Iris pigment epithelial cell (primary cell): ENCODE data around the gene TC2N.
"Not testable (repeated sequence)": the region's sequence is repeated elsewhere in the genome, so short reads cannot be mapped to it uniquely, and the experiment has no call there.

Experiments
- DNase-seq: peaks from one replicate; pipeline ENCODE4 v3.0.0-alpha.2; 2011; ENCODE audit warnings: low read depth

The TC2N gene

DNA sequence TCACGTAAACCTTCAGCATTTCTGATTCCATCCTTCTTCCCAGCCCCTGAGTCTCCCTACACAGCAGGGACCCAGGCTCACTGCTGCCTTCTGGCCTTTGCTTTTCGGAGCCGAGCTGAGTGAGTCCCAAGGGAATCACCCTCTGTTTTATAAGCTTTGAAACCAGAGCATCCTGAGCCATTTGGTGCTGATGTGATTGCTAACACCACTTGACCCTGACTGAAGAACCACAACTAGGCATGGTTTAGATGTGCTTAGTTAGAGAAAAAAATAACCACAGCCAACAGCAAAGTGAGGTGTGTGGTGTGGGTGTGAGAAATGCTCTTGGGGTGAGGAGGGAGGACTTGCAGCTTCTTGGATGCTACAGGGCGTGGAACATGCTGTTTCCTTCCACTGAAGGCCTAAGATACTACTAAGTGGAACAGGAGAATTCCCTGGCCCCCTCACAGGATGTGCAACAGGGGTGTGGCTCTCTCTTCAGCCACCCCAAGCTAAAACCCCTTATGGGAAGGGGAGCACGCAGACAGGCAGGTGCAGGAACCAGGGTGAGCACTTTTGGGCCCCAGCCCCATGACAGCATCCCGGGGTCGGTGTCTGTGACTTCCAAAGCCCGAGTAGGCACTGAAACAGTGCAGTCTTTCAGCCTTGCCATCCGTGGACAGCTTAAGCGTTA lies at the start of gene TC2N:
Gene TC2N (minus strand): TSS at position 221 of the 673 bp plus-strand sequence. CDS start 53,767 bp downstream, outside the sequence.
- no peak for DNase-seq

- DNase-seq = no peak
Observed at GRCh38 chr14:91912035-91912434, 44.7 kb upstream of the TC2N start.

- DNase-seq = peak; percentile 53
Observed at GRCh38 chr14:91911474-91912032, 44.2 kb upstream of the TC2N start.

GRCh38 chr14:91910196-91910595 lies 42.9 kb upstream of the TC2N start:
- DNase-seq = no peak

DNA sequence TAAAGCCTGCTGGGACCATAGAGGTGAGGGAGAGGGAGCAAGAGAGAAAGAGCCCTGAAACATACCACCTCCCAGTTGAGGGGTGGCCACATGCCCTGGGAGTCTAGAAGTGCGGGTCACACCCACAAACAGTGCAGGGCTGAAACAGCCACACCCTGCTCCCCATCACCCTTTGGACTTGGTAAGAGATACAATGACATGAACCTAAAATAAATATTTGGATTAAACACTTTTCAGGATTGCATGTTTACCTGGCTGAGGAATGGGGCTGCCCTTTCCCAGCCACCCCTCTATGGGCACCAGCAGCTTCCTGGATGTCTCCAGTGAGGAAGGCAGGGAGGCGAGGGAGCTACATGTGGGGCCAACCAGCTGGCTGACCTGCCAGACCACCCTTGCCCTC lies 39.0 kb upstream of the TC2N start:
- no peak for DNase-seq

DNA sequence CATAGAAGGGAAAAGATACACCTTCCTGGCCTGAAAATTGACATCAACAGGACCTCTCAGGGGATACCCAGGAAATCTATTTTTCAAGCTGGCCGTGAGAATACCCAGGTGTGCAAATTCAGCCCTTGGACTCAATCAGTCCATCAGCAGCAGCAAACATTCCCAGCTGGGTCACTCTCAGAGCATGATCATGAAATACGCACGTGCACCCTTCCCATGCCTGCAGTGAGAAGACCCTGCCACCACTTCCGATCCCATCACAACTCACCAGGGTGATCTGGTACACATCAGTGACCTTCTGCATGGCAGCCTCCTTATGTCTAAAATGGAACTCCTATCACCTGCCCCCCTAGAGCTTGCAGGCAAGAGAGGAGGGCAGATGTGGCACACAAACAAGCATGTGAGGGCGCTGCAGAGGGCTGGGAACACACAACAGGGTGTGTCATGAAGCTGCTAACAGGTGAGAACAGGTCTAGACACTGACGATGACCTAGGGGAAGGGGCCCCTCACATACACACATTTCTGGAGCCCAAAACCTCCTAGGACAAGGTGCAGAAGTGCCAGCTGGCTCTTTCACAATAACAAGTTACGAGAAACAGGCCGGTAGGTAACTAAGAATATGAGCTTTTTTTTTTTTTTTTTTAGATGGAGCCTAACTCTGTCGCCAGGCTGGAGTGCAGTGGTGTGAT lies 37.8 kb upstream of the TC2N start:
- DNase-seq = no peak

DNA sequence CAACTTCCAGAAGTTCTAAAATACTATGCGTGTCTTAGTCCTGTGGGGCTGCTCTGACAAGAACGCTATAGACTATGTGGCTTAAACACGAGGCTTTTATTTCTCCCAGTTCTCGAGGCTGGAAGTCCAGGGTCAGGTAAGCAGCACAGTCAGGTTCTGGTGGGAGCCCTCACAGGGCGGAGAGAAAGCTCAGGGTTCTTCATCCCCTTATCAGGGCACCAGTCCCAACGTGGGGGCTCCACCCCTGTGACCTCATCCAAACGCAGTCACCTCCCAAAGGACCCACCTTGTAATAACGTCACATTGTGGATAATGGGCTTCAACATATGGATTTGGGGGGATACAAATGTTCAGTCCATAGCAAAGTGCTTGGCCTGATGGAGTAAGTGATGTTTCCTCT lies 37.1 kb upstream of the TC2N start:
- DNase-seq = no peak

- no peak for DNase-seq
Observed at GRCh38 chr14:91903070-91903469, 35.7 kb upstream of the TC2N start.

DNA sequence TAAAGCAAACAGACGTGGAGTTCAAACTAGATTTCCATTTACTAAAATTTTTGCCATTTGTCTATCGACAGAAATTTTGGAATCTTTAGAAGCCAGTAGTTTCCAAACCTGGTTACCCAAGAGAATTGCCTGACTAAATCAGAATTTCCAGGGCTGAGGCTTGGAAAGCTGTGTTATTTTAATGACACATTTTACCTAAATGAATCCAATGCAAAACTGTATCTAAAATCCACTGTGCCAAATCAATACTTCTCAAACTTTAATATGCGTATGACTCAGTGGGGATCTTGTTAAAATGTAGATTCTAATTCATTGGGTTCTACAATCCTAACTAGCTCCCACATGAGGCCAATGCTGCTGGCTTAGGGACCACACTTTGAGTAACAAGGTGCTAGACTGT lies 35.0 kb upstream of the TC2N start:
- DNase-seq = no peak

DNA sequence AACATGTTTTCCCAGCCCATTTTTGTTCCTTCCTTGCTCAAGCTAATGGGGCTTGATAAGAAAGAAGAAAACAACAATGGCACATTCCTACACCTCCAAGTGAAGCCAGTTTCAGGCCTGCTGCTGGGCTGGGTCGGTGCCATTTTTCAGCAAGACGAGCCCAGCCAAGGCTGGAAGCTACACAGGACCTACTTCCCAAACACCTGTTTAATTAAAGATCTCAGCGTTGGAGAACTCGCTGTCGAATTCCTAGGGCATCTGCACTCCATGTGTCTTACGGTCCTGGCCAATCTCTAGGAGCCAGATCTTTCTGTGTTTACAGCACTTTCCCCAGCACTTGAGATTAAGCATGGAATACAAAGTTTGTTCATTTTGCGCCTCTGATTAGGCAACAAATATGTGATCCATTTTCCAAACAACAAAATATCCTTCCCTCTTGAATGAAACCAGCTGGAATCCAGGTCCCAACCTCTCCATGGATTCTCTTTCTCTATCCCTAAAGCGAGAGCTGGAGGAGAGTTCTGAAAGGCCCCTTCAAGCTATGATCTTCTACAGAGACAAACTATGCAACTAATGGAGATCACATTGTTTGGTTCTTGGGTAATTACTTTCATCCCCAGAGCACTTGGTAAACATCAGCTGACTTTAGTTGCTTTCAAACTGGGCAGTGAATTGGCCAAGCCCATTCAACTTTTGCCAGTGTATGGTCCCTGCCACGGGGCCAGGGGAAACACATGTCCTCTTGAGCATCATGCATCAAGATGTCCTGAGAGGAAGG lies 34.3 kb upstream of the TC2N start:
- DNase-seq = no peak

GRCh38 chr14:91899806-91900205 lies 32.5 kb upstream of the TC2N start:
- no peak for DNase-seq

GRCh38 chr14:91899213-91899612 lies 31.9 kb upstream of the TC2N start:
- DNase-seq = no peak

- no peak for DNase-seq
Observed at GRCh38 chr14:91898372-91898771, 31.0 kb upstream of the TC2N start.

GRCh38 chr14:91897716-91898115 lies 30.4 kb upstream of the TC2N start:
- DNase-seq = not testable (repeated sequence)

DNA sequence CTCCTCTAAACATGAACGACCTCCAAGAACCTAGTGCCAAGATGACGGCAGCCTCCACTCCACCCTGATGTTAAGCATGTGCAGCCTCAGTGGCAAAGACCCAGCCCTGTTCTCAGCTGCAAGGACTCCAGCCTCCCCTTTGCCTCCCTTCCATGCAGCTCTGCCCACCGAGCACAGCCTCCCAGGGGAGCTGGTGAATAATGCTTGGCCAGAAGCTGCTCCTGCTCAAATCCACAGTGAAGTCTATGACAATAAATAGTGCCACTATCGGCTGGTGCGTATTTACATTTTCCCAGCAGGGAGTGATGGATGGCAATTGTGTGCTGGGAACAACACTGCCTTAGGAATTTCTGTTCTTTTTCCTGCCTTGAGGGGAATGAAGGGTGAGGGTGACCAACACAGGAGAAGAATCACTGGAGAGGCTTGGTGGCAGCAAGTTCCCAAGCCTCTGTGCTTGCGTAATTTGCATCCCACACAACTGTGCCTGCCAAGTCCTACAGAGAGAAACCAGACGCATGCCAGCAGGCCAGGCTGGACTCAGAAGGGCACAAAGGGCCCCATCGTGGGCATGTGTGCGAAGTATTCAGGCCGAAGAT lies 29.9 kb upstream of the TC2N start:
- peak; percentile 36 for DNase-seq

GRCh38 chr14:91896419-91896818 lies 29.1 kb upstream of the TC2N start:
- DNase-seq = no peak

GRCh38 chr14:91893669-91894068 lies 26.3 kb upstream of the TC2N start:
- DNase-seq = no peak

DNA sequence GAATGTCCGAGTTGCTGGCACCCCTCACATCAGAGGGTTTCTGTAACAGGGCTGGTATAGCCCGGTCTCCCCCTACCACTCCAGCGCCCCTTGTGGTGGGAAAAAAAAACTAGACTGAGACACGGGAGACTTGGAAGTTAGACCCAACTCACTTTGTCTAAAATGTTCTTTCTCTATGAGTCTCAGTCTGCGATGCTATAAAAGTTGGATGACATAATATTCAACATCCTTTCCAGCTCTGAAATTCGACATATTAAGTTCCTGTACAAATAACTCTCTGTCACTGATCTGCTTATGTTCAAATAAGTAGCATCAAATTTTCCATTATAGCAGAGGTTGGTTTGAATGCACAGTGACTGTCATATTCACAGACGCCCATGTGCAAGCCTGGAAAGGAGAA lies 25.7 kb upstream of the TC2N start:
- no peak for DNase-seq

- DNase-seq = no peak
Observed at GRCh38 chr14:91891721-91892220, 24.4 kb upstream of the TC2N start.

- no peak for DNase-seq
Observed at GRCh38 chr14:91891101-91891500, 23.8 kb upstream of the TC2N start.

DNA sequence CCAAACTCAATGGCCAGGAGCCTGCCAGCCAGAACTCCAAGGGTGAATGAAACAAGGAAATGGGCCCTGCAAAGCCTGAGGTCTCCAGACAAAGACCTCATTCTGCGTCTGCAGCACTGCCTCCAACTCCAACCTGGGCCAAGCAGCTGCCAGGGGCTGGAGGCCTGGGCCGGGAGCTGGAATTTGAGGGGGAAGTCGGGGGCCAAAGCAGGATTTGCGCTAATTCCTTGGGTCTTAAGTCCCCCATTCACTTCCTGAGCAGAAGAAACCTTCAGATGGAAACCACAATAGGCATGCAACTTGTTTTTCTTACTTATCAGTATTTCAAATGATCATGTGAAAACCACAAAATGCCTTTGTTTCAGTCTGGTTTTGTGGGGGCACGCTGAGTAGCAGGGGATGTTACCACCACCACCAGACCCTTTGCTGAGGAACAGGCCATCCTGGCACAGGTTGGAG lies 23.0 kb upstream of the TC2N start:
- peak; percentile 35 for DNase-seq
